Upper lobe of left lung (tissue), 4 donors: ENCODE results near the gene ACTMAP.
A peak's percentile ranks its signal among the peaks of the same experiment; 100 is the strongest.

Experiments
- CTCF ChIP-seq, 6 experiments: fragments of 450-650 bp in 4 of 6; fragments of 200-600 bp in 2 of 6; sonication (generic) in 2 of 6; IDR thresholded peaks; one replicate each; pipeline ENCODE4 v1.5.1; 2016 to 2019; ENCODE audit warnings: antibody characterized with exemption in 6 of 6
- EP300 ChIP-seq, 4 donors: sonication (generic); formaldehyde crosslinking; IDR thresholded peaks; one replicate each; pipeline ENCODE4 v1.5.1; 2017; ENCODE audit warnings: antibody characterized with exemption in 4 of 4, control low read depth in 2 of 4

GRCh38 chr19:40750058-40750873 is at the start of gene ACTMAP:
- TF ChIP-seq EP300 (IDR thresholded peaks at IDR 0.05) (peak in 2 of 4 donors; percentile 12 to 59), CTCF (IDR thresholded peaks at IDR 0.05) (no peak)
